Measurements from ENCODE around the gene PTPRN.
A peak's percentile ranks its signal among the peaks of the same experiment; 100 is the strongest.

DNA sequence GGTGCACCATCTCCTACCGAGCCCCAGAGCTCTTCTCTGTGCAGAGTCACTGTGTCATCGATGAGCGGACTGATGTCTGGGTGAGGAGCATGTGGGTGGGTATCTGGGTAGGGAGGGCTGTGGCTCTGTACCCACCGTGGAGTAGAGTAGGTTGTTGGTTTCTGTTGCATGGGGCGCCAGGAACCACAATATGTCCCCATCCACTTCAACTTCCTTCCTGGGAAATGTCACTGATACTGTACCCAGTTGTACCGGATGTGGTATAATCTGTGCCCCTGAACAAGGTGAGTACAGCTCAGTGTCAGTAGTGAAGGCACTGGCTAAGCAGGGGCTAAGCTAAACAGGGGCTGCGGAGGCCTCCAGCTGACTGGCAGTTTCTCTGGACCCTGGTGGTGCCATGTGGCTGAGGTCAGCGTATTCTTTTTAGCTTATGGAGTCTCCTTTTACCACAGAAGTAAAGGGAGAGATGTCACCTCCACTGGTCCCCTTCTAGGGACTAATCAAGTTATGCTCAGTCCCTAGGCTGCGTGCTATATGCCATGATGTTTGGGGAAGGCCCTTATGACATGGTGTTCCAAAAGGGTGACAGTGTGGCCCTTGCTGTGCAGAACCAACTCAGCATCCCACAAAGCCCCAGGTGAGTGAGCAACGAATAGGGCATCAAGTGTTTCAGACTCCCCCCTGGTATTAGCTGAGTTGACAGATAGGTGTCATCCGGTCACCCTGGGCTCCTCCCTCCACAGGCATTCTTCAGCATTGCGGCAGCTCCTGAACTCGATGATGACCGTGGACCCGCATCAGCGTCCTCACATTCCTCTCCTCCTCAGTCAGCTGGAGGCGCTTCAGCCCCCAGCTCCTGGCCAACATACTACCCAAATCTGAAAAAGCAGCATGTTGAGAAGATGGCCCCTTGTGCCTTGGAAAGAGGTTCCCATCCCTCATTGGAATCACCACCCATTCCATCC, 61.2 kb downstream of the PTPRN start:
- TF ChIP-seq, protein P1, sequence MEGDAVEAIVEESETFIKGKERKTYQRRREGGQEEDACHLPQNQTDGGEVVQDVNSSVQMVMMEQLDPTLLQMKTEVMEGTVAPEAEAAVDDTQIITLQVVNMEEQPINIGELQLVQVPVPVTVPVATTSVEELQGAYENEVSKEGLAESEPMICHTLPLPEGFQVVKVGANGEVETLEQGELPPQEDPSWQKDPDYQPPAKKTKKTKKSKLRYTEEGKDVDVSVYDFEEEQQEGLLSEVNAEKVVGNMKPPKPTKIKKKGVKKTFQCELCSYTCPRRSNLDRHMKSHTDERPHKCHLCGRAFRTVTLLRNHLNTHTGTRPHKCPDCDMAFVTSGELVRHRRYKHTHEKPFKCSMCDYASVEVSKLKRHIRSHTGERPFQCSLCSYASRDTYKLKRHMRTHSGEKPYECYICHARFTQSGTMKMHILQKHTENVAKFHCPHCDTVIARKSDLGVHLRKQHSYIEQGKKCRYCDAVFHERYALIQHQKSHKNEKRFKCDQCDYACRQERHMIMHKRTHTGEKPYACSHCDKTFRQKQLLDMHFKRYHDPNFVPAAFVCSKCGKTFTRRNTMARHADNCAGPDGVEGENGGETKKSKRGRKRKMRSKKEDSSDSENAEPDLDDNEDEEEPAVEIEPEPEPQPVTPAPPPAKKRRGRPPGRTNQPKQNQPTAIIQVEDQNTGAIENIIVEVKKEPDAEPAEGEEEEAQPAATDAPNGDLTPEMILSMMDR (conservative IDR thresholded peaks at IDR 0.05; ENCODE audit: low read length) = peak; percentile 13; the same call in 1 of the 2 replicates
- TF ChIP-seq EZH2phosphoT487 (IDR thresholded peaks at IDR 0.05; ENCODE audit: borderline replicate concordance) = peak; percentile 91
